Activated CD8-positive, alpha-beta T cell treated with anti-CD3 and anti-CD28 coated beads for 36 hours (primary cell): ENCODE results near the gene FOXE1. TPM values are rescaled to one million over a fixed set of nuclear protein-coding genes. Genes with fewer than 3 reads are reported as not detected.

Experiments
- ATAC-seq: fragments of 200-7000 bp; cut with Tn5 transposase; one replicate; pipeline ENCODE4 v1.10.0; 2021; ENCODE audit warnings: mild to moderate bottlenecking, moderate library complexity
- CTCF ChIA-PET: fragments of 350-600 bp; sonication (Branson Sonifier 250); formaldehyde crosslinking; loops from one replicate; lab custom pipeline; 2021; ENCODE audit warnings: antibody characterized with exemption; lab: Charles Lee
- POLR2A ChIA-PET: fragments of 350-600 bp; sonication (Branson Sonifier 250); formaldehyde crosslinking; loops from one replicate; lab custom pipeline; 2021; ENCODE audit warnings: antibody characterized with exemption; lab: Charles Lee
- DNase-seq: peaks from one replicate; pipeline ENCODE4 v3.0.0-alpha.2; 2020
- H3K27ac Mint-ChIP-seq: one replicate; pipeline ENCODE4 v1.8.0; 2021; ENCODE audit warnings: mild to moderate bottlenecking, mixed read lengths
- H3K27me3 Mint-ChIP-seq: one replicate; pipeline ENCODE4 v1.8.0; 2021; ENCODE audit warnings: mixed read lengths
- H3K36me3 Mint-ChIP-seq: one replicate; pipeline ENCODE4 v1.8.0; 2021; ENCODE audit warnings: low read depth, mixed read lengths
- H3K4me1 Mint-ChIP-seq: one replicate; pipeline ENCODE4 v1.8.0; 2021; ENCODE audit warnings: low read depth, mixed read lengths
- H3K4me3 Mint-ChIP-seq: one replicate; pipeline ENCODE4 v1.8.0; 2021; ENCODE audit warnings: mild to moderate bottlenecking, moderate library complexity, mixed read lengths
- H3K9me3 Mint-ChIP-seq: one replicate; pipeline ENCODE4 v1.8.0; 2021; ENCODE audit warnings: mixed read lengths
- CTCF ChIP-seq: fragments of 200-600 bp; IDR thresholded peaks from one replicate; pipeline ENCODE4 v1.8.0; 2022; ENCODE audit warnings: antibody characterized with exemption, mild to moderate bottlenecking
- intact Hi-C: fragments of 100-400 bp; cut with micrococcal nuclease; formaldehyde crosslinking; loops from one replicate; pipeline ENCODE4 v1.10.0; 2022
- total RNA-seq, 2 experiments: library from RNA; stranded (reverse); gene quantifications; one replicate each; pipeline ENCODE4 v1.2.3, GENCODE V29; 2021

Gene FOXE1
- total RNA-seq, 2 experiments from 2014 or later, result 0.09 TPM; not detected in 1

- Mint-ChIP-seq H3K4me1 (peaks cover 4% of the 10 kb centered on the region), H3K36me3 (no peaks in the 10 kb centered on the region), H3K9me3 (no peaks in the 10 kb centered on the region), H3K27me3 (peaks cover 22% of the 10 kb centered on the region), H3K4me3 (no peak overlapping the region), H3K27ac (no peak overlapping the region)
- POLR2A ChIA-PET, result no interaction called here
- TF ChIP-seq CTCF, result no peak
- ATAC-seq (no peak), DNase-seq (no peak)
- intact Hi-C loops, result no loop called here
- CTCF ChIA-PET, result no interaction called here
Measured at GRCh38 chr9:97808972-97809371, 44.1 kb upstream of the FOXE1 start.

- Mint-ChIP-seq H3K27ac (no peak overlapping the region), H3K4me3 (no peak overlapping the region), H3K4me1 (peaks cover 4% of the 10 kb centered on the region), H3K27me3 (peaks cover 18% of the 10 kb centered on the region), H3K36me3 (no peaks in the 10 kb centered on the region), H3K9me3 (no peaks in the 10 kb centered on the region)
- no peak for TF ChIP-seq CTCF
- ATAC-seq (no peak), DNase-seq (no peak)
- intact Hi-C loops, result no loop called here
- CTCF ChIA-PET, result no interaction called here
- POLR2A ChIA-PET, result interaction anchor here (1.0 kb wide), 1 partner anchor 8 kb away, joined by 3 read pairs; no protein-coding TSS in a partner anchor
Measured at GRCh38 chr9:97809666-97810344, 43.2 kb upstream of the FOXE1 start.

- CTCF ChIA-PET, result interaction anchor here (2.0 kb wide), 1 partner anchor 13 kb away, joined by 7 read pairs; no protein-coding TSS in a partner anchor
Measured at GRCh38 chr9:97811533-97812246, 41.3 kb upstream of the FOXE1 start.

GRCh38 chr9:97812247-97812543 is 40.8 kb upstream of the FOXE1 start:
- H3K36me3 Mint-ChIP-seq, result no peaks in the 10 kb centered on the region

More at GRCh38 chr9:97811533-97812246, 41.3 kb upstream of the FOXE1 start:
- ATAC-seq, result no peak
- Mint-ChIP-seq H3K27me3 (peaks cover 12% of the 10 kb centered on the region), H3K4me1 (peaks cover 4% of the 10 kb centered on the region), H3K4me3 (no peak overlapping the region), H3K27ac (no peak overlapping the region), H3K36me3 (no peaks in the 10 kb centered on the region), H3K9me3 (no peaks in the 10 kb centered on the region)
- POLR2A ChIA-PET, result no interaction called here
- no peak for DNase-seq
- intact Hi-C loops, result no loop called here
- TF ChIP-seq CTCF, result no peak

More at GRCh38 chr9:97812247-97812543, 40.8 kb upstream of the FOXE1 start:
- H3K4me1 Mint-ChIP-seq, result peaks cover 4% of the 10 kb centered on the region
- ATAC-seq (no peak), DNase-seq (no peak)
- H3K4me3 Mint-ChIP-seq, result no peak overlapping the region
- H3K9me3 Mint-ChIP-seq, result no peaks in the 10 kb centered on the region
- ChIA-PET POLR2A (no interaction called here), CTCF (interaction anchor here (2.0 kb wide), 1 partner anchor 12 kb away, joined by 7 read pairs; no protein-coding TSS in a partner anchor)
- no peak overlapping the region for H3K27ac Mint-ChIP-seq
- intact Hi-C loops, result no loop called here
- peaks cover 10% of the 10 kb centered on the region for H3K27me3 Mint-ChIP-seq
- no peak for TF ChIP-seq CTCF
